Progenitor cell of endocrine pancreas (in vitro differentiated cells): Measurements from ENCODE around the gene BACH2. TPM values are rescaled to one million over a fixed set of nuclear protein-coding genes. Genes with fewer than 3 reads are reported as not detected.

Experiments used
- DNase-seq: peaks from one replicate; pipeline ENCODE4 v3.0.0; 2021; ENCODE audit warnings: low spot score; ENCODE audit not compliant: unreplicated experiment
- H3K27ac Mint-ChIP-seq: 2 replicates; pipeline ENCODE4 v1.8.0; 2021; ENCODE audit warnings: mild to moderate bottlenecking, moderate library complexity, mixed read lengths
- H3K27me3 Mint-ChIP-seq: 2 replicates; pipeline ENCODE4 v1.8.0; 2021; ENCODE audit warnings: mixed read lengths
- H3K36me3 Mint-ChIP-seq: 2 replicates; pipeline ENCODE4 v1.8.0; 2022; ENCODE audit warnings: mixed read lengths; ENCODE audit not compliant: insufficient read depth
- H3K4me1 Mint-ChIP-seq: 2 replicates; pipeline ENCODE4 v1.8.0; 2021; ENCODE audit warnings: low read depth, mixed read lengths
- H3K4me3 Mint-ChIP-seq: 2 replicates; pipeline ENCODE4 v1.8.0; 2021; ENCODE audit warnings: low read depth, mild to moderate bottlenecking, moderate library complexity, mixed read lengths
- H3K9me3 Mint-ChIP-seq: 2 replicates; pipeline ENCODE4 v1.8.0; 2021; ENCODE audit warnings: low read depth, mixed read lengths
- CTCF ChIP-seq: fragments of 200-600 bp; sonication (generic); IDR thresholded peaks from one replicate; pipeline ENCODE4 v1.5.0; 2021; ENCODE audit warnings: antibody characterized with exemption, mild to moderate bottlenecking; ENCODE audit not compliant: unreplicated experiment
- total RNA-seq: library from RNA; stranded (reverse); gene quantifications from 2 replicates; pipeline ENCODE4 v1.2.1, GENCODE V29; 2021

Gene BACH2
- total RNA-seq, 1 donor from 2014 or later = 11.2 TPM

- no peak overlapping the region for H3K4me3 Mint-ChIP-seq
- TF ChIP-seq CTCF = no peak
- H3K27me3 Mint-ChIP-seq = no peaks in the 10 kb centered on the region
Measured at GRCh38 chr6:90177544-90178383, 118.9 kb downstream of the BACH2 start.

GRCh38 chr6:90175627-90176538 is 120.8 kb downstream of the BACH2 start:
- peaks cover 9% of the 10 kb centered on the region for H3K9me3 Mint-ChIP-seq
- H3K27ac Mint-ChIP-seq = no peak overlapping the region
- H3K27me3 Mint-ChIP-seq = no peaks in the 10 kb centered on the region
- H3K4me3 Mint-ChIP-seq = no peak overlapping the region
- TF ChIP-seq CTCF = no peak
- DNase-seq = no peak
- peaks cover 5% of the 10 kb centered on the region for H3K36me3 Mint-ChIP-seq
- H3K4me1 Mint-ChIP-seq = peaks cover 12% of the 10 kb centered on the region

More at GRCh38 chr6:90177544-90178383, 118.9 kb downstream of the BACH2 start:
- peaks cover 9% of the 10 kb centered on the region for H3K9me3 Mint-ChIP-seq
- peaks cover 19% of the 10 kb centered on the region for H3K4me1 Mint-ChIP-seq
- no peak for DNase-seq
- H3K36me3 Mint-ChIP-seq = peaks cover 3% of the 10 kb centered on the region
- peak overlapping the region; percentile 6 for H3K27ac Mint-ChIP-seq

- H3K27me3 Mint-ChIP-seq = no peaks in the 10 kb centered on the region
- H3K27ac Mint-ChIP-seq = no peak overlapping the region
- H3K4me1 Mint-ChIP-seq = peaks cover 16% of the 10 kb centered on the region
- no peak for TF ChIP-seq CTCF
- peaks cover 5% of the 10 kb centered on the region for H3K36me3 Mint-ChIP-seq
- H3K4me3 Mint-ChIP-seq = no peak overlapping the region
- H3K9me3 Mint-ChIP-seq = peaks cover 9% of the 10 kb centered on the region
- no peak for DNase-seq
Measured at GRCh38 chr6:90173262-90173925, 123.2 kb downstream of the BACH2 start.

GRCh38 chr6:90170601-90171000 is 126.0 kb downstream of the BACH2 start:
- peaks cover 6% of the 10 kb centered on the region for H3K4me1 Mint-ChIP-seq

More at GRCh38 chr6:90170601-90171000, 126.0 kb downstream of the BACH2 start:
- peaks cover 9% of the 10 kb centered on the region for H3K9me3 Mint-ChIP-seq
- H3K27ac Mint-ChIP-seq = no peak overlapping the region
- H3K36me3 Mint-ChIP-seq = peaks cover 5% of the 10 kb centered on the region
- no peaks in the 10 kb centered on the region for H3K27me3 Mint-ChIP-seq
- TF ChIP-seq CTCF = no peak
- no peak overlapping the region for H3K4me3 Mint-ChIP-seq
- no peak for DNase-seq
